Gastrocnemius medialis (tissue), 4 donors: Measurements from ENCODE around the gene TMTC1.

Experiments
- CTCF ChIP-seq, 5 experiments: fragments of 450-650 bp in 3 of 5; fragments of 200-600 bp in 2 of 5; sonication (generic) in 2 of 5; IDR thresholded peaks in 4 of 5; conservative IDR thresholded peaks in 1 of 5; 1 replicate in 4 of 5; 2 replicates in 1 of 5; pipeline ENCODE4 v1.5.1; 2016 to 2019; ENCODE audit warnings: antibody characterized with exemption in 5 of 5, mild to moderate bottlenecking in 3 of 5, moderate library complexity in 3 of 5
- POLR2A ChIP-seq, 2 donors: fragments of 450-650 bp; IDR thresholded peaks; one replicate each; pipeline ENCODE4 v1.6.1; 2017; ENCODE audit warnings: antibody characterized with exemption in 2 of 2, mild to moderate bottlenecking in 2 of 2, moderate library complexity in 2 of 2

GRCh38 chr12:29572938-29573337, 210.8 kb downstream of the TMTC1 start:
- no peak for TF ChIP-seq POLR2A (IDR thresholded peaks at IDR 0.05)
- TF ChIP-seq CTCF (IDR thresholded peaks at IDR 0.05 in 4 of 5, conservative IDR thresholded peaks at IDR 0.05 in 1 of 5): no peak
